Measurements from ENCODE around the gene GIGYF1. TPM values are rescaled to one million over a fixed set of nuclear protein-coding genes. Genes with fewer than 3 reads are reported as not detected.

GIGYF1 gene
- total and polyA plus RNA-seq, 2 of the 13 experiments (the other 11 are each of a cell fraction or from before 2014, with no cell fraction given): 7.6 to 16.1 TPM

DNA sequence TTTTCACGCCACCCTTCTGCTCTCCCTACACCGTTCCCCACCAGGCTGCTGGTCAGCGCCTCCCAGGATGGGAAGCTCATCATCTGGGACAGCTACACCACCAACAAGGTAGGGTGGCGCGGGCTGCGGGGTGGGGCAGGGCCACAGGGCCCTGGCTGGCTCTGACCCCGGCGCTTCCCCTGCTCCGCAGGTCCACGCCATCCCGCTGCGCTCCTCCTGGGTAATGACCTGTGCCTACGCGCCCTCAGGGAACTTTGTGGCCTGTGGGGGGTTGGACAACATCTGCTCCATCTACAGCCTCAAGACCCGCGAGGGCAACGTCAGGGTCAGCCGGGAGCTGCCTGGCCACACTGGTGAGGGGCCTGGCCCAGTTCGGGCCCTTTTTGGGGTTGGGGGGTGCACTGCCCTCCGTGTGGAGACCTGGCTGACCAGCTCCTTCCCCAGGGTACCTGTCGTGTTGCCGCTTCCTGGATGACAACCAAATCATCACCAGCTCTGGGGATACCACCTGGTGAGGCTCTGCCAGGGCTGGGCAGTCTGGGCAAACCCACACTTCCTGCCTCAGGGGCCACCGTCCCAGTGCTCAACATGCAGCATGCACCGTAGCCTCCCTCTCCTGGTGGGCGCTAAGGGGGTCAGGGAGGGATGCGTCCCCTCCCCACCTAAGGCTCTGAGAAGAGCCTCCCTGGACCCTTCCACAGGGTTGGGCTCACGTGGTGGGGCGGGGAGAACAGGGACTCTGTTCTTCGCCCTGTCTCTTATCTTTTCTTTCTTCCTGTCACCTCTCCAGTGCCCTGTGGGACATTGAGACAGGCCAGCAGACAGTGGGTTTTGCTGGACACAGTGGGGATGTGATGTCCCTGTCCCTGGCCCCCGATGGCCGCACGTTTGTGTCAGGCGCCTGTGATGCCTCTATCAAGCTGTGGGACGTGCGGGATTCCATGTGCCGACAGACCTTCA lies 16.5 kb downstream of the GIGYF1 start:
- no peak overlapping the region for H3K4me3 ChIP-seq (replicated peaks in 1 of 3; ENCODE audit: insufficient read depth in 1 of 3, low read depth in 2 of 3, low read length in 3 of 3)
- CTCF ChIA-PET (ENCODE audit: low intra/inter-chr PET ratio, low total read pairs): no interaction called here
- WGBS (ENCODE audit: low lambda C conversion rate): 99% methylated on average over 22 of the region's 36 CpGs
- in situ Hi-C loops (cut with HindIII; ENCODE audit: extremely low pct_ligation_motif_present, low pct_unique_long_range_greater_than_20kb) (no loop called here), intact Hi-C loops (cut with micrococcal nuclease; ENCODE audit: unreplicated experiment) (no loop called here)
- BruUV-seq (replicated peaks): no TSS peak
- no peak overlapping the region for H3K4me2 ChIP-seq (ENCODE audit: low read depth, low read length)
- H3K9ac ChIP-seq (ENCODE audit: insufficient read depth, low read depth, low read length): no peak overlapping the region
- H3K36me3 ChIP-seq (replicated peaks in 1 of 2; ENCODE audit: control insufficient read depth in 1 of 2, insufficient read depth in 2 of 2, low read length in 2 of 2): peaks cover 22 to 35% of the 10 kb centered on the region in 2 experiments; a peak in 4 of 5 replicates
- ATAC-seq (no peak), DNase-seq (ENCODE audit: low spot score) (no peak), FAIRE-seq (no peak)
- peaks cover 9% of the 10 kb centered on the region for H3K79me2 ChIP-seq (ENCODE audit: insufficient read depth, low read length)
- H3K27ac ChIP-seq (ENCODE audit: extremely low read length, insufficient read depth, low read length): no peak overlapping the region
- no peak overlapping the region for H2AFZ ChIP-seq (ENCODE audit: low read length)
- TF ChIP-seq MED13 (CRISPR knock-in tag; IDR thresholded peaks at IDR 0.05) (no peak), ZFP91 (CRISPR knock-in tag; IDR thresholded peaks at IDR 0.05; ENCODE audit: borderline replicate concordance) (0 out of 2 replicates have a peak, but pooled peaks have one; percentile 9), AGO2 (optimal IDR thresholded peaks at IDR 0.05; ENCODE audit: low read depth, low read length) (peak; percentile 53), ZNF589 (CRISPR knock-in tag; conservative IDR thresholded peaks at IDR 0.05) (no peak), ZNF235 (CRISPR knock-in tag; IDR thresholded peaks at IDR 0.05; ENCODE audit: borderline replicate concordance) (0 out of 2 replicates have a peak, but pooled peaks have one; percentile 20), ZNF841 (CRISPR knock-in tag; IDR thresholded peaks at IDR 0.05; ENCODE audit: borderline replicate concordance) (no peak), MEF2D (CRISPR knock-in tag; IDR thresholded peaks at IDR 0.05) (no peak), PAF1 (CRISPR knock-in tag; IDR thresholded peaks at IDR 0.05) (no peak)
- TF ChIP-seq, protein P1, sequence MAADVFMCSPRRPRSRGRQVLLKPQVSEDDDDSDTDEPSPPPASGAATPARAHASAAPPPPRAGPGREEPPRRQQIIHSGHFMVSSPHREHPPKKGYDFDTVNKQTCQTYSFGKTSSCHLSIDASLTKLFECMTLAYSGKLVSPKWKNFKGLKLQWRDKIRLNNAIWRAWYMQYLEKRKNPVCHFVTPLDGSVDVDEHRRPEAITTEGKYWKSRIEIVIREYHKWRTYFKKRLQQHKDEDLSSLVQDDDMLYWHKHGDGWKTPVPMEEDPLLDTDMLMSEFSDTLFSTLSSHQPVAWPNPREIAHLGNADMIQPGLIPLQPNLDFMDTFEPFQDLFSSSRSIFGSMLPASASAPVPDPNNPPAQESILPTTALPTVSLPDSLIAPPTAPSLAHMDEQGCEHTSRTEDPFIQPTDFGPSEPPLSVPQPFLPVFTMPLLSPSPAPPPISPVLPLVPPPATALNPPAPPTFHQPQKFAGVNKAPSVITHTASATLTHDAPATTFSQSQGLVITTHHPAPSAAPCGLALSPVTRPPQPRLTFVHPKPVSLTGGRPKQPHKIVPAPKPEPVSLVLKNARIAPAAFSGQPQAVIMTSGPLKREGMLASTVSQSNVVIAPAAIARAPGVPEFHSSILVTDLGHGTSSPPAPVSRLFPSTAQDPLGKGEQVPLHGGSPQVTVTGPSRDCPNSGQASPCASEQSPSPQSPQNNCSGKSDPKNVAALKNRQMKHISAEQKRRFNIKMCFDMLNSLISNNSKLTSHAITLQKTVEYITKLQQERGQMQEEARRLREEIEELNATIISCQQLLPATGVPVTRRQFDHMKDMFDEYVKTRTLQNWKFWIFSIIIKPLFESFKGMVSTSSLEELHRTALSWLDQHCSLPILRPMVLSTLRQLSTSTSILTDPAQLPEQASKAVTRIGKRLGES (CRISPR knock-in tag; IDR thresholded peaks at IDR 0.05; ENCODE audit: borderline replicate concordance): no peak
- peaks cover 37% of the 10 kb centered on the region for H3K4me1 ChIP-seq (ENCODE audit: insufficient read depth, low read length)
- peaks cover 8% of the 10 kb centered on the region; the same call in 1 of the 2 replicates for H4K20me1 ChIP-seq (ENCODE audit: insufficient read depth, low read length)
- no peaks in the 10 kb centered on the region for H3K9me3 ChIP-seq (ENCODE audit: low read length)
- no peaks in the 10 kb centered on the region for H3K27me3 ChIP-seq (ENCODE audit: control insufficient read depth in 1 of 2, insufficient read depth in 2 of 2, low read length in 2 of 2)
- POLR2A ChIA-PET: interaction anchor here (1.0 to 1.8 kb wide), 4 partner anchors 28 to 248 kb away, joined by 3 to 6 read pairs (median 3); partner anchors contain the start of genes MEPCE, MOSPD3 and POP7

All from HepG2 (cell line).